Breast epithelium (tissue), 3 donors: ENCODE data around the gene ABCA8.

Experiments
- CTCF ChIP-seq, 3 donors: fragments of 450-650 bp; IDR thresholded peaks; one replicate each; pipeline ENCODE4 v1.5.1; 2016 to 2017; ENCODE audit warnings: antibody characterized with exemption in 3 of 3, mild to moderate bottlenecking in 3 of 3, moderate library complexity in 3 of 3
- POLR2A ChIP-seq: fragments of 450-650 bp; IDR thresholded peaks from one replicate; pipeline ENCODE4 v1.6.1; 2016; ENCODE audit warnings: antibody characterized with exemption, mild to moderate bottlenecking, moderate library complexity

- TF ChIP-seq CTCF (IDR thresholded peaks at IDR 0.05): no peak
- TF ChIP-seq POLR2A: no peak
These were observed 132.4 kb downstream of the ABCA8 start for GRCh38 chr17:68822719-68823289.
